HUDEP-2 (cell line): ENCODE measurements around the gene R3HDM1.
"Not testable (repeated sequence)": the region's sequence is repeated elsewhere in the genome, so short reads cannot be mapped to it uniquely, and the experiment has no call there.

Source experiments
- DNase-seq, 76 experiments: peaks; one replicate each; lab custom pipeline; 2025; ENCODE audit not compliant: unreplicated experiment in 76 of 76; lab: John Stamatoyannopoulos, UW

The R3HDM1 gene

GRCh38 chr2:135701442-135701841 lies 170.2 kb downstream of the R3HDM1 start:
- DNase-seq, result no peak

GRCh38 chr2:135703300-135703699 lies 172.0 kb downstream of the R3HDM1 start:
- peak in 1 of 76 experiments; percentile 1 for DNase-seq

GRCh38 chr2:135704075-135704474 lies 172.8 kb downstream of the R3HDM1 start:
- DNase-seq, result not testable (repeated sequence)

- no peak for DNase-seq
Measured at GRCh38 chr2:135708159-135708558, 176.9 kb downstream of the R3HDM1 start.

- DNase-seq, result peak in 51 of 76 experiments; percentile 2 to 58 (median 33)
Measured at GRCh38 chr2:135709992-135710391, 178.7 kb downstream of the R3HDM1 start.

- not testable (repeated sequence) for DNase-seq
Measured at GRCh38 chr2:135715086-135715485, 183.8 kb downstream of the R3HDM1 start.

- peak in 1 of 76 experiments; percentile 1 for DNase-seq
Measured at GRCh38 chr2:135728064-135728743, 196.9 kb downstream of the R3HDM1 start.

- no peak for DNase-seq
Measured at GRCh38 chr2:135732561-135732960, 201.3 kb downstream of the R3HDM1 start.

GRCh38 chr2:135733045-135733444 lies 201.8 kb downstream of the R3HDM1 start:
- no peak for DNase-seq

- no peak for DNase-seq
Measured at GRCh38 chr2:135736546-135736945, 205.3 kb downstream of the R3HDM1 start.

- DNase-seq, result peak in 28 of 76 experiments; percentile 1 to 54 (median 8)
Measured at GRCh38 chr2:135740206-135740605, 208.9 kb downstream of the R3HDM1 start.

GRCh38 chr2:135741043-135741394 lies 209.7 kb downstream of the R3HDM1 start:
- DNase-seq, result no peak

- DNase-seq, result peak; percentile 19 to 97 (median 93)
Measured at GRCh38 chr2:135741395-135742324, 210.4 kb downstream of the R3HDM1 start, which contains the start of gene UBXN4. UBXN4 (plus strand) TSS chr2:135741855; CDS start chr2:135741930, 75 bp downstream.

GRCh38 chr2:135742325-135742757 lies 211.1 kb downstream of the R3HDM1 start:
- DNase-seq, result peak in 30 of 76 experiments; percentile 2 to 58 (median 23)

- no peak for DNase-seq
Measured at GRCh38 chr2:135743860-135744259, 212.6 kb downstream of the R3HDM1 start.

GRCh38 chr2:135744760-135745314 lies 213.6 kb downstream of the R3HDM1 start:
- peak in 27 of 76 experiments; percentile 2 to 59 (median 12) for DNase-seq

GRCh38 chr2:135745545-135745944 lies 214.3 kb downstream of the R3HDM1 start:
- DNase-seq, result no peak

GRCh38 chr2:135755573-135755972 lies 224.3 kb downstream of the R3HDM1 start:
- DNase-seq, result no peak

GRCh38 chr2:135756692-135757091 lies 225.4 kb downstream of the R3HDM1 start:
- no peak for DNase-seq

- DNase-seq, result no peak
Measured at GRCh38 chr2:135762022-135762421, 230.7 kb downstream of the R3HDM1 start.

- no peak for DNase-seq
Measured at GRCh38 chr2:135762530-135762929, 231.2 kb downstream of the R3HDM1 start.
